EL (cell line): ENCODE data around the gene PDXDC1.
"Not testable (repeated sequence)": the region's sequence is repeated elsewhere in the genome, so short reads cannot be mapped to it uniquely, and the experiment has no call there.

Experiments
- DNase-seq: peaks from one replicate; pipeline ENCODE4 v3.0.0-alpha.2; 2016

The PDXDC1 gene

GRCh38 chr16:14973785-14974322, 972 bp upstream of the PDXDC1 start:
- DNase-seq: not testable (repeated sequence)

DNA sequence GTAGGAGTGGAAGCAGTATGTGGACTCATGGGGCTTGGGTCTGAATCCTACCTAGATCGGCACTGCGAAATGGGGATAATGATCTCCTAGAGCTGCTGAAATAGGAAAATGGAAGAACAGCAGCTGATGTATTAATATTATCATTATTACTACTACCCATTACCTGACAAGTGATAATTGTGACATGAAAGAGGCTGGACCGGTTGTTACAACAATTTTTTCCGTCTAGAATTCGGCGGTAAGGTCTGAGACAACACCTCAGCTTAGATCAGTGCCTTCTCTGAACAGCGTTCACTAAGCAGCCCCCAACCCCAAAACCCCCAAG, 533 bp upstream of the PDXDC1 start:
- peak; percentile 69 for DNase-seq

DNA sequence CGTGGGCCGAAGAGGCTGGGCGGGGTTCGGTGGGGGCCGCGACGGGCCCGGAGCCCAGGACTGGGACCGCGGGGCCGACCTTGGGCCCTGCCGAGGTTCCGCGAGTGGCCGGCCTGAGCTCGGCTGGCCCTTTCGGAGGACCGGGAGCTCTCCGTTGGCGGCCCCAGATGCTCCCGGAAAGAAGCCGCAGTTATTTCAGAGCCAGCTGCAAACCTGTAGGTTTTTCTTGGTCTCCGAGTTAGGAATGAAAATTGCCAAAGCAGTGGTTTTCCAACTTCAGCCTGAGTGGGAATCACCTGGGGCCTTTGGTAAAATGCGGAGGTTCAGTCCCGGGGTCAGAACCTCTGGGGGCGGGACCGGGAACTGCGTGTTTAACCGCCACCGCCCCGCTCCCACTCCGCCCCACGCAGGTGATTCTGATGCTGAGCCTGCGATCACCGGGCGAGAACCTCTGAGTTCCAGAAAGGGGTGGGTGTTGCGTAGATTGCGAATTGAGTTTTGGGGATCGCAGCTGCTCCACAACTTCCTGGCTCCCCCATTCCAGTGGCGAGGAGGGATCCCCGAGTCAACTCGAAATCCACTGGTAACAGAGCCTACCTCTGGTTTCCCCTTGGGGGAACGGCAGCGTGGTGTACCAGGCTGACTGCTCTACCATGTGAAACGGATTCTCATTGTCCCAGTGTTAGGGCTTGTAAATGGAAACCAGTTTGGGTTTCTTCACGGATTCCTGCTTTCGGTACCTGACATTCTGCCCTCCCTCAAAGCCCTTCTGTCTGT, 780 bp downstream of the PDXDC1 start:
- peak; percentile 27 for DNase-seq

DNA sequence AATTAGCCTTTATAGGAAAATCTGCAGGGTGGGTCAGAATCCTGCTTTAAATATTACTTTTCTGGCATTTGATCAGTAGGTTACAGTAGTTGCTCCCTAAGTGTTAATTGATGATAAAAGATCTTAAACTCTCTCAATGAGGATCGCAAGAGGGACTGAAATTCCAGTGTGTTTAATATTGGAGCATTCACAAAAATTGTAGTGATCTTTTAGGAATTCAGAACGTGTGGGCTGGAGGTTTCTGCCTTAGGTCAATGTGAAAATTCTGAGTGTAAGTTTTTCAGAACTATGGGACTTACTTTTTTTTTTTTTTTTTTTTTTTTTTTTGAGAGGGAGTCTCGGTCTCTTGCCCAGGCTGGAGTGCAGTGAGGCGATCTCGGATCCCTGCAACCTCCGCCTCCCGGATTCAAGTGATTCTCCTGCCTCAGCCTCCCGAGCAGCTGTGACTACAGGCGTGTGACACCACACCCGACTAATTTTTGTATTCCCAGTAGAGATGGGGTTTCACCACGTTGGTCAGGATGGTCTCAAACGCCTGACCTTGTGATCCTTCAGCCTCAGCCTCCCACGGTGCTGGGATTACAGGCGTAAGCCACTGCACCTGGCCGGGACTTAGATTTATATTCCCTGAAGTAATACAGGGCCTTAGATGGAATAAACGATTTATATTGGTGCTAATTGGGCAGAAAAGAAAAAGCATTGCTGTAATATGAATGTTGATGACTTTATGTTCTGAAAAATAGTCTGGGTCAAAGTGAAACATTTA, 2.3 kb downstream of the PDXDC1 start:
- not testable (repeated sequence) for DNase-seq

- not testable (repeated sequence) for DNase-seq
Observed at GRCh38 chr16:14978281-14978680, 3.5 kb downstream of the PDXDC1 start.

GRCh38 chr16:14978908-14979307, 4.1 kb downstream of the PDXDC1 start:
- not testable (repeated sequence) for DNase-seq

GRCh38 chr16:14981234-14981633, 6.4 kb downstream of the PDXDC1 start:
- not testable (repeated sequence) for DNase-seq

GRCh38 chr16:14982521-14982920, 7.7 kb downstream of the PDXDC1 start:
- not testable (repeated sequence) for DNase-seq

GRCh38 chr16:14988092-14988491, 13.3 kb downstream of the PDXDC1 start:
- not testable (repeated sequence) for DNase-seq

DNA sequence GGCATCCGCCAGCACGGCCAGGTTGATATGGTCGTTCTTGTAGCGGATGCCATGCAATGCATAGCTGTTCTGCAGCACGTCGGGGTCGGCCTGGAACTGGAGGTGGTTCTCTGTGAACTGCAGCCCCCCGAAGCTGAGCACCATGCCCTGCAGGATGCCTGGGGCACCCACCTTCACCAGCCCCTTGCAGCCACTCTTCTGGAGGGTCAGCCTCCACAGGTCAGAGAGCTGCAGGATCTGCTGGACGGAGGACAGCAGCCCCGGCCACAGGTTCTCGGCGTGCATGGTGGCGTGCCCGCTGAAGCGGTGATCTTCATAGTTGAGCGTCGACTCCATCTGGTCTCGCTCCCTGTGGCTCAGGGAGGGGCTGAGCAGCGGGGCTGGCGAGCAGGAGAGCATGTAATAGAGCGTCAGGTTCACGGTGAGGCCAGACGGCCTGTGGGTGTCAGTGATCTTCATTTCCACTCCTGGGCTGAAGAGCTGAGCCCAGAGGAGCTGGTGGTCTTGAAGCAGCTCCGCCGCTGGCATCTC, 13.9 kb downstream of the PDXDC1 start:
- not testable (repeated sequence) for DNase-seq

DNA sequence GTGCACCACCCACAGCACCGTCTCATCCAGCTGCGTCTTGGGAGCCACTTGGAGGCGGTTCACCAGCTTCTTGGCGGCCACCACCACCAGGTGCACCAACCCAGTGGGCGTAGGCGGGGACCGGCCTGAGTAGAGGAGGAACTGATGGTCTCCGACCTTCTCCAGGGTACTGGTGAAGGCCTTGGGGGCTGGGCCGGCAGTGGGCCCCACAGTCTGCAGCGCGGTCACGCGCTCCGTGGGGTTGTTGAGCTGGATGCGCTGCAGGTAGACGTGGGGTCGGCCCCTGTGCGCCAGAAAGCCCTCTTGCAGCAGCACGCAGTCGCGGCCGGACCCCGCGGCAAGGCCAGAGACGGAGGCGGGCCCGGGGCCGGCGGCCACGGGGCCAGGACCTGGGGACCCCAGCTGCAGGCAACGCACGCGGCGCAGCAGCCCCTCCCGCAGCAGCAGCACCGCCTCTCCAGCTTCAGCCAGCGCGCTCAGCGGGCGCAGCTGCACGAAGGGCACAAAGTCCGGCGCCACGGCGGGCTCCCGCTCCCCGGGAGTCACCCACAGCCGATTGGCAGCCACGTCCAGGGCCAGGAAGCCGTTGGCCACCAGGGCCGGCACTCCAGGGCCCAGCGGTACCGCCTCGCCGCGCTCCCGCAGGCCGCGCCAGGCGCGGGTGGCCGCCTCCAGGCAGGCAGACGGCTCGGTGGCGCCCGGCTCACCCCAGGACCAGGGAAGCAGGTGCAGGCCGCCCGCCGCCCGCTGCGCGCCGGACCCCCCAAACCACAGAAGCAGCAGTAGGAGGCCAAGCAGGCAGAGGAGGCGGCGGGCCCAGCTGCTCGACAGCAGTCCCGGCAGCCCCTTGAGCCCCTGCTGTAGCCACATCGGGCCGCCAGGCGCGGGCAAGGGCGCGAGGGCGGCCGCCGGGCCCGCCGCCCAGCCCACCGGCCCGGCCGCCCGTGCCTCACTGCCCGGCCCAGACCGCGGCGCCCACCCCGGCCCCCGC, 14.8 kb downstream of the PDXDC1 start:
- not testable (repeated sequence) for DNase-seq

- not testable (repeated sequence) for DNase-seq
Observed at GRCh38 chr16:14993277-14994151, 18.7 kb downstream of the PDXDC1 start.

DNA sequence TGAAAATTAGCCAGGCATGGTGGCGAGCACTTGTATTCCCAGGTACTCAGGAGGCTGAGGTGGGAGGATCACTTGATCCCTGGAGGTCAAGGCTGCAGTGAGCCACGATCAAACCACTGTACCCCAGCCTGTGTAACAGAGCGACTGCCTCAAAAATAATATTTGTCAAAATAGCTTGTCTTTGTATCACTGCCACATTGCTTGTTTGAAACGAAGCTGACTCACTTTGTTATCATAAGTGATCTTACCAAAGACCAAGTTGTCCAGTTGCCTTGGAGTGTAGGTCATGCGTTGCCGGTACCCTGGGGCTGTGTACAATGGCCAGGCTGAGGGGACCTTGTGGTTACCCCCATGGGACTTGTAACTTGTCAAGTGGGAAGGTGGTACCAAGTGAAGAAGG, 21.9 kb downstream of the PDXDC1 start:
- peak; percentile 59 for DNase-seq

GRCh38 chr16:14998300-14998699, 23.5 kb downstream of the PDXDC1 start:
- DNase-seq: not testable (repeated sequence)

GRCh38 chr16:14999845-15000244, 25.0 kb downstream of the PDXDC1 start:
- DNase-seq: not testable (repeated sequence)

- DNase-seq: not testable (repeated sequence)
Observed at GRCh38 chr16:15002448-15002847, 27.6 kb downstream of the PDXDC1 start.

DNA sequence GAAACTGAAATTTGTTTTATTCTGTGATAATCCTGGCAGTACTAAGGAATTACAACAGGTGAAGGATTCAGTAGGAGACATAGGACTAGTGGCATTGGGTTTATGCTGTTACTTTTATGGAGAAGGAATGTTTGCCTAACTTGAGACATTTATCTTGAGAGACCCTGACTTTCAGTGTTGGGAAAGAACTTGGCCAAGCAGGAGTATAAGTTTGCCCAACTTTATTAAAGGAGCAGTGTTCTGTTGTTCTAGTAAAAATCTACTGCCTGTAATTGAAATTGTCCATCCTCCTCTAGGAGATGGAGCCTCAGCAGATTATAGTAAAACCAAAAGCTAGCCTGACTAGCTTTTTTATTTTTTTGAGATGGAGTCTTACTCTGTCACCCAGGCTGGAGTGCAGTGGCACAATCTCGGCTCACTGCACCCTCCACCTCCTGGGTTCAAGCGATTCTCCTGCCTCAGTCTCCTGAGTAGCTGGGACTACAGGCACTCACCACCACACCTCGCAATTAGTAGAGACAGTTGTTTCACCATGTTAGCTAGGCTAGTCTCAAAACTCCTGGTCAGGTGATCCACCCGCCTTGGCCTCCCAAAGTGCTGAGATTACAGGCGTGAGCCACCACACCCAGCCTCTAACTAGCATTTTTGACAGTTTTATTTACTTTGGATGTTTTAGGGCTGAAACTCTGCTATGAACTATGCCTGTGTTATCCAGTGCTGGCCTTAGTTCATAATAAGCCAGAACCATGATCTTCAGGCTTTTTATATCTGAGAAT, 30.7 kb downstream of the PDXDC1 start:
- not testable (repeated sequence) for DNase-seq

DNA sequence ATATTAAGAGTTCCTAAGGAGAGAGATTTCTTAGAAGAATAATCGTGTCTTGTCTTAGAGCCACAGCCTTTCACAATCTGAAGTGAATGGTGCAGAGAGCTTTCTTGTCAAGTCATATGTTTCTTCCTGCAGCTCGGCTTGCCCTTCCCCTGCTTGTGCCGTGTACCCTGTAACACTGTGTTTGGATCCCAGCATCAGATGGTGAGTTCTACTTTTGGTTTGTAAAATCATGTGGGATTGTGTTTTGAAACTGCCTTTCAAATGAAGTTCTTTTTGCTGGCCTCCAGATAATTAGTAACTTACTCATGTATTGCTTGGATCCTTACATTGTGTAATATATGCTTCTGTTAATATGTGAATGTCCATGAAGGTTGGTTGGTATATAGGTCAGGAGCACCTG, 33.8 kb downstream of the PDXDC1 start:
- DNase-seq: not testable (repeated sequence)

DNA sequence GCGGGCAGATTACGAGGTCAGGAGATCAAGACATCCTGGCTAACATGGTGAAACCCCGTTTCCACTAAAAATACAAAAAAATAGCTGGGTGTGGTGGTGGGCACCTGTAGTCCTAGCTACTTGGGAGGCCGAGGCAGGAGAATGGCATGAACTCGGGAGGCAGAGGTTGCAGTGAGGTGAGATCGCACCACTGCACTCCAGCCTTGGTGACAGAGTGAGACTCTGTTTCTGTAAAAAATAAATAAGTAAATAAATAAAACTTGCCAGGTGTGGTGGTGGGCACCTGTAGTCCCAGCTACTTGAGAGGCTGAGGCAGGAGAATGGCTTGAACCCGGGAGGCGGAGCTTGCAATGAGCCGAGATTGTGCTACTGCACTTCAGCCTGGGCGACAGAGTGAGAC, 38.1 kb downstream of the PDXDC1 start:
- not testable (repeated sequence) for DNase-seq

GRCh38 chr16:15015671-15016070, 40.8 kb downstream of the PDXDC1 start:
- DNase-seq: not testable (repeated sequence)
